NCI-H510A treated with DMSO at 0.1 percent for 48 hours (cell line): ENCODE data around the gene PHC2.

Experiments
- DNase-seq: peaks from one replicate; lab custom pipeline; 2025; lab: John Stamatoyannopoulos, UW

PHC2 gene

GRCh38 chr1:33430692-33431593 lies at the start of gene PHC2:
PHC2 (minus strand) TSS chr1:33431095; CDS start chr1:33375539, 55,556 bp downstream.
- peak; percentile 99 for DNase-seq

GRCh38 chr1:33477451-33477850 lies 46.6 kb upstream of the PHC2 start:
- no peak for DNase-seq

- DNase-seq, result no peak
These were observed 43.0 kb upstream of the PHC2 start for GRCh38 chr1:33473900-33474299.

- DNase-seq, result peak; percentile 99
These were observed 41.5 kb upstream of the PHC2 start, which contains the start of gene ZSCAN20 for GRCh38 chr1:33472269-33472980. ZSCAN20 (plus strand) TSS chr1:33472645; CDS start chr1:33479289, 6,644 bp downstream.

GRCh38 chr1:33471416-33471815 lies 40.5 kb upstream of the PHC2 start:
- DNase-seq, result no peak

- peak; percentile 98 for DNase-seq
These were observed 39.7 kb upstream of the PHC2 start for GRCh38 chr1:33470495-33471012.

GRCh38 chr1:33469691-33470090 lies 38.8 kb upstream of the PHC2 start:
- DNase-seq, result no peak

- DNase-seq, result no peak
These were observed 38.1 kb upstream of the PHC2 start for GRCh38 chr1:33468967-33469366.

GRCh38 chr1:33468531-33468930 lies 37.6 kb upstream of the PHC2 start:
- no peak for DNase-seq

- DNase-seq, result no peak
These were observed 37.1 kb upstream of the PHC2 start for GRCh38 chr1:33468011-33468410.

GRCh38 chr1:33466159-33466558 lies 35.3 kb upstream of the PHC2 start:
- no peak for DNase-seq

GRCh38 chr1:33465316-33465715 lies 34.4 kb upstream of the PHC2 start:
- DNase-seq, result no peak

GRCh38 chr1:33464552-33464951 lies 33.7 kb upstream of the PHC2 start:
- no peak for DNase-seq

GRCh38 chr1:33462405-33463164 lies 31.7 kb upstream of the PHC2 start:
- no peak for DNase-seq

GRCh38 chr1:33460947-33461629 lies 30.2 kb upstream of the PHC2 start:
- no peak for DNase-seq

- peak; percentile 13 for DNase-seq
These were observed 29.2 kb upstream of the PHC2 start for GRCh38 chr1:33460144-33460543.

GRCh38 chr1:33459691-33460090 lies 28.8 kb upstream of the PHC2 start:
- DNase-seq, result no peak

GRCh38 chr1:33456502-33456886 lies 25.6 kb upstream of the PHC2 start:
- DNase-seq, result no peak

- peak; percentile 89 for DNase-seq
These were observed 24.9 kb upstream of the PHC2 start for GRCh38 chr1:33455539-33456501.

- DNase-seq, result peak; percentile 56
These were observed 23.9 kb upstream of the PHC2 start for GRCh38 chr1:33454646-33455282.
